H9 (cell line): ENCODE data around the gene RYR3. TPM values are rescaled to one million over a fixed set of nuclear protein-coding genes. Genes with fewer than 3 reads are reported as not detected.

Source experiments
- DNase-seq: peaks from one replicate; pipeline ENCODE4 v3.0.0-alpha.2; 2017
- H2AFZ ChIP-seq: one replicate; pipeline ENCODE4 v1.6.1; 2013; ENCODE audit warnings: mild to moderate bottlenecking, low read length, control low read depth, moderate library complexity
- H2AK5ac ChIP-seq: 2 replicates; pipeline ENCODE4 v1.6.1; 2013; ENCODE audit warnings: low read length, control low read depth, mixed read lengths; ENCODE audit not compliant: insufficient read length
- H2BK120ac ChIP-seq: one replicate; pipeline ENCODE4 v1.6.1; 2013; ENCODE audit warnings: low read depth, mild to moderate bottlenecking, low read length, control low read depth, inconsistent platforms; ENCODE audit not compliant: poor library complexity, severe bottlenecking
- H2BK12ac ChIP-seq: 2 replicates; pipeline ENCODE4 v1.6.1; 2013; ENCODE audit warnings: low read length, control low read depth, mixed read lengths, low read depth; ENCODE audit not compliant: insufficient read length
- H2BK15ac ChIP-seq: 2 replicates; pipeline ENCODE4 v1.6.1; 2013; ENCODE audit warnings: low read depth, low read length, control low read depth
- H2BK20ac ChIP-seq: one replicate; pipeline ENCODE4 v1.6.1; 2013; ENCODE audit warnings: low read depth, mild to moderate bottlenecking, low read length, control low read depth, inconsistent platforms; ENCODE audit not compliant: poor library complexity, severe bottlenecking
- H2BK5ac ChIP-seq: 2 replicates; pipeline ENCODE4 v1.6.1; 2013; ENCODE audit warnings: low read length, control low read depth, mixed read lengths; ENCODE audit not compliant: insufficient read length
- H3K14ac ChIP-seq: 2 replicates; pipeline ENCODE4 v1.6.1; 2013; ENCODE audit warnings: low read length, control low read depth; ENCODE audit not compliant: insufficient read depth
- H3K18ac ChIP-seq: 2 replicates; pipeline ENCODE4 v1.6.1; 2013; ENCODE audit warnings: low read depth, mild to moderate bottlenecking, mixed read lengths, low read length, control low read depth; ENCODE audit not compliant: insufficient read length
- H3K23ac ChIP-seq: 2 replicates; pipeline ENCODE4 v1.6.1; 2013; ENCODE audit warnings: low read length, control low read depth, mixed read lengths, low read depth; ENCODE audit not compliant: insufficient read length
- H3K23me2 ChIP-seq: 2 replicates; pipeline ENCODE4 v1.6.1; 2013; ENCODE audit warnings: low read depth, mild to moderate bottlenecking, mixed read lengths, low read length, control low read depth; ENCODE audit not compliant: insufficient read length, poor library complexity, severe bottlenecking
- H3K27ac ChIP-seq: 2 replicates; pipeline ENCODE4 v1.5.1; 2013; ENCODE audit warnings: low read length, control low read depth, mixed read lengths, low read depth; ENCODE audit not compliant: insufficient read length
- H3K27me3 ChIP-seq: 2 replicates; pipeline ENCODE4 v1.6.1; 2013; ENCODE audit warnings: low read length, control low read depth, inconsistent platforms; ENCODE audit not compliant: insufficient read depth
- H3K4ac ChIP-seq: 2 replicates; pipeline ENCODE4 v1.6.1; 2013; ENCODE audit warnings: low read depth, mild to moderate bottlenecking, control low read depth, inconsistent platforms, low read length, moderate library complexity
- H3K4me1 ChIP-seq: 2 replicates; pipeline ENCODE4 v1.6.1; 2013; ENCODE audit warnings: low read length, control low read depth, inconsistent platforms; ENCODE audit not compliant: insufficient read depth
- H3K4me2 ChIP-seq: 2 replicates; pipeline ENCODE4 v1.6.1; 2013; ENCODE audit warnings: low read length, control low read depth, mixed read lengths; ENCODE audit not compliant: insufficient read length, insufficient read depth
- H3K56ac ChIP-seq: 2 replicates; pipeline ENCODE4 v1.6.1; 2013; ENCODE audit warnings: low read depth, mild to moderate bottlenecking, mixed read lengths, low read length, control low read depth; ENCODE audit not compliant: insufficient read length
- H3K79me1 ChIP-seq: 2 replicates; pipeline ENCODE4 v1.6.1; 2013; ENCODE audit warnings: low read depth, mild to moderate bottlenecking, moderate library complexity, low read length, control low read depth, inconsistent platforms; ENCODE audit not compliant: insufficient read depth, poor library complexity, severe bottlenecking
- H3K79me2 ChIP-seq: 2 replicates; pipeline ENCODE4 v1.6.1; 2013; ENCODE audit warnings: low read length, control low read depth, inconsistent platforms; ENCODE audit not compliant: insufficient read depth
- H3K9ac ChIP-seq: 2 replicates; pipeline ENCODE4 v1.6.1; 2013; ENCODE audit warnings: low read length, control low read depth, mixed read lengths; ENCODE audit not compliant: insufficient read length; ENCODE audit errors: extremely low read depth
- H3K9me3 ChIP-seq: one replicate; pipeline ENCODE4 v1.6.1; 2013; ENCODE audit warnings: low read depth, low read length, inconsistent platforms; ENCODE audit not compliant: control insufficient read depth
- H3T11ph ChIP-seq: one replicate; pipeline ENCODE4 v1.6.1; 2013; ENCODE audit warnings: mild to moderate bottlenecking, low read length, control low read depth, inconsistent platforms
- H4K20me1 ChIP-seq: one replicate; pipeline ENCODE4 v1.6.1; 2013; ENCODE audit not compliant: control insufficient read depth, insufficient read length, insufficient read depth
- H4K5ac ChIP-seq: 2 replicates; pipeline ENCODE4 v1.6.1; 2013; ENCODE audit warnings: low read depth, mild to moderate bottlenecking, mixed read lengths, low read length, control low read depth; ENCODE audit not compliant: insufficient read length
- H4K8ac ChIP-seq: replicated peaks from 2 replicates; pipeline ENCODE4 v1.6.1; 2013; ENCODE audit warnings: low read length, control low read depth, mixed read lengths, low read depth; ENCODE audit not compliant: insufficient read length
- H4K91ac ChIP-seq: 2 replicates; pipeline ENCODE4 v1.6.1; 2013; ENCODE audit warnings: low read depth, mild to moderate bottlenecking, moderate library complexity, mixed read lengths, low read length, control low read depth; ENCODE audit not compliant: insufficient read length
- H3K27ac Mint-ChIP-seq, 3 experiments: 2 replicates in 2 of 3; 3 replicates in 1 of 3; pipeline ENCODE4 v1.8.0; 2020 to 2021; ENCODE audit warnings: mixed read lengths in 3 of 3, mild to moderate bottlenecking in 1 of 3, moderate library complexity in 1 of 3
- H3K27me3 Mint-ChIP-seq: 2 replicates; pipeline ENCODE4 v1.8.0; 2021; ENCODE audit warnings: low read depth, mild to moderate bottlenecking, moderate library complexity, mixed read lengths
- H3K36me3 Mint-ChIP-seq, 3 experiments: 2 replicates in 2 of 3; 3 replicates in 1 of 3; pipeline ENCODE4 v1.8.0; 2020 to 2021; ENCODE audit warnings: low read depth in 3 of 3, mixed read lengths in 3 of 3; ENCODE audit not compliant: insufficient read depth in 1 of 3
- H3K4me1 Mint-ChIP-seq, 2 experiments: 2 replicates each; pipeline ENCODE4 v1.8.0; 2020; ENCODE audit warnings: mixed read lengths in 2 of 2
- H3K4me3 Mint-ChIP-seq, 2 experiments: 2 replicates in 1 of 2; 3 replicates in 1 of 2; pipeline ENCODE4 v1.8.0; 2020 to 2021; ENCODE audit warnings: mild to moderate bottlenecking in 2 of 2, mixed read lengths in 2 of 2, moderate library complexity in 1 of 2
- H3K9me3 Mint-ChIP-seq, 2 experiments: 2 replicates in 1 of 2; 3 replicates in 1 of 2; pipeline ENCODE4 v1.8.0; 2020; ENCODE audit warnings: mild to moderate bottlenecking in 2 of 2, mixed read lengths in 2 of 2, moderate library complexity in 1 of 2
- CTCF ChIP-seq: fragments of 200-600 bp; sonication (generic); conservative IDR thresholded peaks from 3 replicates; pipeline ENCODE4 v1.8.0; 2021; ENCODE audit warnings: antibody characterized with exemption, mild to moderate bottlenecking
- WGBS: extraction: QIAGEN DNeasy Blood & Tissue Kit; methylation state at CpG from one replicate; pipeline ENCODE4 v1.1.7; 2013; ENCODE audit warnings: missing lambda C conversion rate, low lambda C conversion rate, mixed read lengths; ENCODE audit not compliant: insufficient read length; ENCODE audit errors: extremely low coverage; 5-methylcytosine and 5-hydroxymethylcytosine counted together
- total RNA-seq: library from RNA; stranded (reverse); gene quantifications from 2 replicates; pipeline ENCODE4 v1.2.1, GENCODE V29; 2021

The RYR3 gene
- total RNA-seq, 1 experiment from 2014 or later = 0.85 TPM

GRCh38 chr15:33344111-33344510 is 33.3 kb downstream of the RYR3 start:
- Histone ChIP-seq H4K20me1 (no peaks in the 10 kb centered on the region), H3K4ac (no peak overlapping the region), H3K18ac (no peak overlapping the region), H3K27me3 (no peaks in the 10 kb centered on the region), H3K56ac (no peak overlapping the region), H3K27ac (no peak overlapping the region), H3K9ac (no peak overlapping the region), H4K8ac (no peak overlapping the region), H3K79me2 (no peaks in the 10 kb centered on the region), H3K79me1 (no peaks in the 10 kb centered on the region), H4K91ac (no peak overlapping the region), H2BK120ac (no peak overlapping the region), H4K5ac (no peak overlapping the region), H3K23ac (no peak overlapping the region), H3K4me2 (no peak overlapping the region), H2AK5ac (no peak overlapping the region), H3K9me3 (no peaks in the 10 kb centered on the region), H3K4me1 (no peaks in the 10 kb centered on the region), H3K23me2 (no peaks in the 10 kb centered on the region), H2BK5ac (no peak overlapping the region), H3T11ph (no peak overlapping the region), H2BK15ac (no peak overlapping the region), H3K14ac (no peak overlapping the region), H2AFZ (no peak overlapping the region), H2BK20ac (no peak overlapping the region), H2BK12ac (no peak overlapping the region)
- DNase-seq = no peak
- Mint-ChIP-seq H3K27ac (no peak overlapping the region), H3K36me3 (no peaks in the 10 kb centered on the region), H3K27me3 (no peaks in the 10 kb centered on the region), H3K4me3 (no peak overlapping the region), H3K4me1 (peaks cover 8% of the 10 kb centered on the region in 2 experiments), H3K9me3 (peaks cover 0 to 2% of the 10 kb centered on the region in 2 experiments; a peak in 1 of 5 replicates)
- no peak for TF ChIP-seq CTCF
- WGBS = no CpG with 5 or more reads among the region's 2 CpGs
